ENCODE data around the gene AMOTL2.
A peak's percentile ranks its signal among the peaks of the same experiment; 100 is the strongest.

Gene AMOTL2

GRCh38 chr3:134374105-134374790 lies at the start of gene AMOTL2:
Gene AMOTL2 (minus strand): TSS chr3:134374447. CDS start chr3:134371433, 3,014 bp downstream.
- TF ChIP-seq YY1 (IDR thresholded peaks at IDR 0.05; ENCODE audit: low read depth) (no peak), TEAD4 (IDR thresholded peaks at IDR 0.05) (peak; percentile 100), NFIC (IDR thresholded peaks at IDR 0.05) (peak; percentile 90), TAF1 (IDR thresholded peaks at IDR 0.05; ENCODE audit: low read depth) (peak; percentile 96), RAD21 (IDR thresholded peaks at IDR 0.05; ENCODE audit: low read depth) (peak; percentile 27), EP300 (IDR thresholded peaks at IDR 0.05; ENCODE audit: borderline replicate concordance) (peak; percentile 98), FOXM1 (IDR thresholded peaks at IDR 0.05; ENCODE audit: borderline replicate concordance, low read depth) (peak; percentile 86), CEBPB (IDR thresholded peaks at IDR 0.05) (no peak), USF1 (IDR thresholded peaks at IDR 0.05) (no peak), CREB1 (IDR thresholded peaks at IDR 0.05; ENCODE audit: low read depth) (peak; percentile 32; the same call in 1 of the 2 replicates), ZBTB7A (IDR thresholded peaks at IDR 0.05; ENCODE audit: low read depth) (no peak; the same call in 1 of the 2 replicates), TCF12 (IDR thresholded peaks at IDR 0.05; ENCODE audit: low read depth) (peak; percentile 97), EGR1 (IDR thresholded peaks at IDR 0.05) (peak; percentile 80)
- TF ChIP-seq, protein P1, sequence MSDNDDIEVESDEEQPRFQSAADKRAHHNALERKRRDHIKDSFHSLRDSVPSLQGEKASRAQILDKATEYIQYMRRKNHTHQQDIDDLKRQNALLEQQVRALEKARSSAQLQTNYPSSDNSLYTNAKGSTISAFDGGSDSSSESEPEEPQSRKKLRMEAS (IDR thresholded peaks at IDR 0.05) = peak; percentile 66
- TF ChIP-seq, protein P2, sequence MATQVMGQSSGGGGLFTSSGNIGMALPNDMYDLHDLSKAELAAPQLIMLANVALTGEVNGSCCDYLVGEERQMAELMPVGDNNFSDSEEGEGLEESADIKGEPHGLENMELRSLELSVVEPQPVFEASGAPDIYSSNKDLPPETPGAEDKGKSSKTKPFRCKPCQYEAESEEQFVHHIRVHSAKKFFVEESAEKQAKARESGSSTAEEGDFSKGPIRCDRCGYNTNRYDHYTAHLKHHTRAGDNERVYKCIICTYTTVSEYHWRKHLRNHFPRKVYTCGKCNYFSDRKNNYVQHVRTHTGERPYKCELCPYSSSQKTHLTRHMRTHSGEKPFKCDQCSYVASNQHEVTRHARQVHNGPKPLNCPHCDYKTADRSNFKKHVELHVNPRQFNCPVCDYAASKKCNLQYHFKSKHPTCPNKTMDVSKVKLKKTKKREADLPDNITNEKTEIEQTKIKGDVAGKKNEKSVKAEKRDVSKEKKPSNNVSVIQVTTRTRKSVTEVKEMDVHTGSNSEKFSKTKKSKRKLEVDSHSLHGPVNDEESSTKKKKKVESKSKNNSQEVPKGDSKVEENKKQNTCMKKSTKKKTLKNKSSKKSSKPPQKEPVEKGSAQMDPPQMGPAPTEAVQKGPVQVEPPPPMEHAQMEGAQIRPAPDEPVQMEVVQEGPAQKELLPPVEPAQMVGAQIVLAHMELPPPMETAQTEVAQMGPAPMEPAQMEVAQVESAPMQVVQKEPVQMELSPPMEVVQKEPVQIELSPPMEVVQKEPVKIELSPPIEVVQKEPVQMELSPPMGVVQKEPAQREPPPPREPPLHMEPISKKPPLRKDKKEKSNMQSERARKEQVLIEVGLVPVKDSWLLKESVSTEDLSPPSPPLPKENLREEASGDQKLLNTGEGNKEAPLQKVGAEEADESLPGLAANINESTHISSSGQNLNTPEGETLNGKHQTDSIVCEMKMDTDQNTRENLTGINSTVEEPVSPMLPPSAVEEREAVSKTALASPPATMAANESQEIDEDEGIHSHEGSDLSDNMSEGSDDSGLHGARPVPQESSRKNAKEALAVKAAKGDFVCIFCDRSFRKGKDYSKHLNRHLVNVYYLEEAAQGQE (IDR thresholded peaks at IDR 0.05; ENCODE audit: low read depth) = no peak

DNA sequence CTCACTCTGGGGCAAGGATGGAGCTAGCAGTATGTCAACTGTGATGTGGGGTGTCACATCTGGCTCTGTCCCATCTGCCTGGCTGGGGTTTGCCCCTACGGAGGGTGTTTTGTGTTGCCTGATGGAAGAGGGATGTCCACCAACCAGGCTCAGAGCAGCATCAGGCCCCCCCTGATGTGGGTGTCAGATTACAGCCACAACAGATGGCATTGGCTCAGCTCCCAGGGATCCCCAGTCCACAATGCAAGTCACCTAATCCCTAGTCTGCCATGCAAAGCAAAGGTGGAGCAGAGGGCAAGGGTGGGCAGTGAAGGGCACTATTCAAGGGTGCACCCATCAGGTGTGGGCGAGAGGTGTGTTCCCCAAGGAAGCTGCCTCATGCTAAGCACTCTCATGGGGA lies 48.9 kb upstream of the AMOTL2 start:
- TF ChIP-seq TCF12 (IDR thresholded peaks at IDR 0.05; ENCODE audit: low read depth) = peak; percentile 56; the same call in 1 of the 2 replicates
- TF ChIP-seq NFIC (IDR thresholded peaks at IDR 0.05) = peak; percentile 82
- TF ChIP-seq, protein P2 (IDR thresholded peaks at IDR 0.05; ENCODE audit: low read depth) = no peak

DNA sequence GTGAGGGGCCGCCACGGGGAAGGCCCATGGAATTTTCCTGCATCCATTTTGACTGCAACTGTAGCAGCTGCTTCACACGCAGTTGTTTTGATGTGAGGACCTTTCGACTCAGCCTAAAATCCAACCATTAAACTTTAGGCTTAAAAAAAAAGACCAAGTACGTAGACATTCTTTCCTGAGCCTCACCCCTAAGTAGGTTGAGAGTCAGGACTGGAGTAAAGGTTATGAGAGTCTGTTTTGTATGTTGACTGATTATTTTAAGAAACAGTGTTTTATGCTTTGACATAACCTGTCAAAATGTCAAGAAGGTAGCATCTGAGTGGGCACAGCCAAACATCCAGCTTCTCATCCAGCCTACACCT lies 45.7 kb upstream of the AMOTL2 start:
- TF ChIP-seq YY1 (IDR thresholded peaks at IDR 0.05; ENCODE audit: low read depth) = no peak
- no peak for TF ChIP-seq TAF1 (IDR thresholded peaks at IDR 0.05; ENCODE audit: low read depth)
- no peak for TF ChIP-seq FOXM1 (IDR thresholded peaks at IDR 0.05; ENCODE audit: borderline replicate concordance, low read depth)
- no peak for TF ChIP-seq CREB1 (IDR thresholded peaks at IDR 0.05; ENCODE audit: low read depth)
- TF ChIP-seq, protein P1 (IDR thresholded peaks at IDR 0.05) = 0 out of 2 replicates have a peak, but pooled peaks have one; percentile 5

- TF ChIP-seq, protein P1 (IDR thresholded peaks at IDR 0.05) = 0 out of 2 replicates have a peak, but pooled peaks have one; percentile 15
- TF ChIP-seq TCF12 (IDR thresholded peaks at IDR 0.05; ENCODE audit: low read depth) = peak; percentile 26; the same call in 1 of the 2 replicates
- no peak for TF ChIP-seq EGR1 (IDR thresholded peaks at IDR 0.05)
- TF ChIP-seq EP300 (IDR thresholded peaks at IDR 0.05; ENCODE audit: borderline replicate concordance) = peak; percentile 23; the same call in 1 of the 2 replicates
- peak; percentile 55; the same call in 1 of the 2 replicates for TF ChIP-seq USF1 (IDR thresholded peaks at IDR 0.05)
- TF ChIP-seq NFIC (IDR thresholded peaks at IDR 0.05) = no peak
These were observed 45.1 kb upstream of the AMOTL2 start for GRCh38 chr3:134419214-134419959.

- TF ChIP-seq EP300 (IDR thresholded peaks at IDR 0.05; ENCODE audit: borderline replicate concordance) (no peak), RAD21 (IDR thresholded peaks at IDR 0.05; ENCODE audit: low read depth) (no peak), TAF1 (IDR thresholded peaks at IDR 0.05; ENCODE audit: low read depth) (no peak), FOXM1 (IDR thresholded peaks at IDR 0.05; ENCODE audit: borderline replicate concordance, low read depth) (no peak), TCF12 (IDR thresholded peaks at IDR 0.05; ENCODE audit: low read depth) (no peak), TEAD4 (IDR thresholded peaks at IDR 0.05) (no peak), EGR1 (IDR thresholded peaks at IDR 0.05) (no peak), ZBTB7A (IDR thresholded peaks at IDR 0.05; ENCODE audit: low read depth) (no peak), CREB1 (IDR thresholded peaks at IDR 0.05; ENCODE audit: low read depth) (no peak), USF1 (IDR thresholded peaks at IDR 0.05) (no peak), YY1 (IDR thresholded peaks at IDR 0.05; ENCODE audit: low read depth) (no peak), CEBPB (IDR thresholded peaks at IDR 0.05) (no peak), NFIC (IDR thresholded peaks at IDR 0.05) (no peak)
- TF ChIP-seq, protein P1 (IDR thresholded peaks at IDR 0.05) = no peak
- TF ChIP-seq, protein P2 (IDR thresholded peaks at IDR 0.05; ENCODE audit: low read depth) = no peak
These were observed 34.8 kb upstream of the AMOTL2 start for GRCh38 chr3:134409041-134409440.
